GM12891 (cell line): Measurements from ENCODE around the gene CEACAM19.

ENCODE experiments used
- PAX5 ChIP-seq: IDR thresholded peaks from 2 replicates; pipeline ENCODE4 v1.6.1; 2011; ENCODE audit warnings: low read length, moderate library complexity, mild to moderate bottlenecking; ENCODE audit not compliant: insufficient read depth, severe bottlenecking
- POLR2A ChIP-seq: IDR thresholded peaks from 2 replicates; pipeline ENCODE4 v1.6.1; 2011; ENCODE audit warnings: low read depth, low read length, control low read depth
- POLR2AphosphoS5 ChIP-seq: IDR thresholded peaks from 2 replicates; pipeline ENCODE4 v1.6.1; 2011; ENCODE audit warnings: low read depth, low read length, control low read depth
- SPI1 ChIP-seq: IDR thresholded peaks from 2 replicates; pipeline ENCODE4 v1.6.1; 2011; ENCODE audit warnings: low read depth, low read length, control low read depth
- TAF1 ChIP-seq: IDR thresholded peaks from 2 replicates; pipeline ENCODE4 v1.6.1; 2011; ENCODE audit warnings: low read depth, low read length, control low read depth

GRCh38 chr19:44725251-44725650 lies 54.0 kb downstream of the CEACAM19 start:
- TF ChIP-seq POLR2A = no peak
- no peak for TF ChIP-seq TAF1
- no peak for TF ChIP-seq POLR2AphosphoS5
- no peak for TF ChIP-seq SPI1
- no peak for TF ChIP-seq PAX5
